Activated CD4-positive, alpha-beta memory T cell treated with anti-CD3 and anti-CD28 coated beads, Interleukin-2, amount 10 ng/mL, durations not matched to agents 7 days and 5 days (primary cell): Measurements from ENCODE around the gene VTI1A. TPM values are rescaled to one million over a fixed set of nuclear protein-coding genes. Genes with fewer than 3 reads are reported as not detected.

Source experiments
- CTCF ChIA-PET: fragments of 350-600 bp; sonication (Branson Sonifier 250); formaldehyde crosslinking; loops from one replicate; lab custom pipeline; 2021; ENCODE audit warnings: antibody characterized with exemption, inconsistent platforms; lab: Charles Lee
- POLR2A ChIA-PET: fragments of 350-600 bp; sonication (Branson Sonifier 250); formaldehyde crosslinking; loops from one replicate; lab custom pipeline; 2021; ENCODE audit warnings: antibody characterized with exemption; lab: Charles Lee
- DNase-seq: peaks from one replicate; pipeline ENCODE4 v3.0.0-alpha.2; 2020
- H3K27ac Mint-ChIP-seq: one replicate; pipeline ENCODE4 v1.8.0; 2021; ENCODE audit warnings: mild to moderate bottlenecking, mixed read lengths
- H3K27me3 Mint-ChIP-seq: one replicate; pipeline ENCODE4 v1.8.0; 2021; ENCODE audit warnings: mixed read lengths
- H3K36me3 Mint-ChIP-seq: one replicate; pipeline ENCODE4 v1.8.0; 2021; ENCODE audit warnings: low read depth, mixed read lengths
- H3K4me1 Mint-ChIP-seq: one replicate; pipeline ENCODE4 v1.8.0; 2021; ENCODE audit warnings: mixed read lengths
- H3K4me3 Mint-ChIP-seq: one replicate; pipeline ENCODE4 v1.8.0; 2021; ENCODE audit warnings: mild to moderate bottlenecking, mixed read lengths
- H3K9me3 Mint-ChIP-seq: one replicate; pipeline ENCODE4 v1.8.0; 2021; ENCODE audit warnings: mixed read lengths
- total RNA-seq, 2 experiments: library from RNA; stranded (reverse); gene quantifications; one replicate each; pipeline ENCODE4 v1.2.3, GENCODE V29; 2021

VTI1A gene
- total RNA-seq, 2 experiments from 2014 or later, result 32.9 to 37.3 TPM

- ChIA-PET CTCF (no interaction called here), POLR2A (no interaction called here)
- Mint-ChIP-seq H3K27ac (no peak overlapping the region), H3K27me3 (no peaks in the 10 kb centered on the region), H3K36me3 (no peaks in the 10 kb centered on the region), H3K9me3 (no peaks in the 10 kb centered on the region), H3K4me1 (no peaks in the 10 kb centered on the region), H3K4me3 (no peak overlapping the region)
- DNase-seq, result no peak
Observed at GRCh38 chr10:112763916-112764520, 317.0 kb downstream of the VTI1A start.

DNA sequence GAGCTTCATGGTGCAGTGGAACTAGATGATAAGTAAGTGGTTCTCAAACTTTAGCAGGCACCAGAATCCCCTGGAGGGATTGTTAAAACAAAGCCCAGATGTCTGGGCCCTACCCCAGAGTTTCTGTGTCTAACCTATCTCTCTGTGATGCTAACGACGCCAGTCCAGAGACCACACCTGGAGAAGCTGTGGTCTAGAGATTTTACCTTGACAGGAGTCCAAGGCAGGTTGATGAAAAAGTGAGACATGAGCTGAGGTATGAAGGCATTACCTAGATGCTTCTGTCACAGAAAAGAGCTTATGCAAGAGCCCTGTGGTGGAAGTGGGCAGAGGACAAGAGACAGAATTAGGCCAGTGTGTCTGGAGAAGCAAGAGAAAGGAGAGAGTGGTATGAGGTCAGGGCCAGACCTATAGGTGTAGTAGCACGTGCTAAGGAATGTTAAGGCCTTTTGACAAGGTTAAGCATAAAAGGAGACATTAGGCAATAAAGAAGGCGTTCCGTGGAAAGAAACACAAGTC is 318.8 kb downstream of the VTI1A start:
- no peaks in the 10 kb centered on the region for H3K36me3 Mint-ChIP-seq
- no peaks in the 10 kb centered on the region for H3K27me3 Mint-ChIP-seq
- POLR2A ChIA-PET, result no interaction called here
- no peaks in the 10 kb centered on the region for H3K4me1 Mint-ChIP-seq
- DNase-seq, result no peak
- no peaks in the 10 kb centered on the region for H3K9me3 Mint-ChIP-seq
- CTCF ChIA-PET, result no interaction called here
- H3K27ac Mint-ChIP-seq, result no peak overlapping the region
- H3K4me3 Mint-ChIP-seq, result no peak overlapping the region

- Mint-ChIP-seq H3K9me3 (no peaks in the 10 kb centered on the region), H3K36me3 (no peaks in the 10 kb centered on the region), H3K27ac (no peak overlapping the region), H3K4me3 (no peak overlapping the region), H3K27me3 (no peaks in the 10 kb centered on the region), H3K4me1 (no peaks in the 10 kb centered on the region)
- POLR2A ChIA-PET, result no interaction called here
- CTCF ChIA-PET, result no interaction called here
- no peak for DNase-seq
Observed at GRCh38 chr10:112766636-112767035, 319.6 kb downstream of the VTI1A start.

- POLR2A ChIA-PET, result no interaction called here
- Mint-ChIP-seq H3K4me3 (no peak overlapping the region), H3K27ac (no peak overlapping the region), H3K9me3 (no peaks in the 10 kb centered on the region), H3K36me3 (no peaks in the 10 kb centered on the region), H3K4me1 (no peaks in the 10 kb centered on the region), H3K27me3 (no peaks in the 10 kb centered on the region)
- CTCF ChIA-PET, result no interaction called here
- DNase-seq, result no peak
Observed at GRCh38 chr10:112767156-112767555, 320.1 kb downstream of the VTI1A start.

- no peak overlapping the region for H3K27ac Mint-ChIP-seq
- no peak for DNase-seq
- no peaks in the 10 kb centered on the region for H3K4me1 Mint-ChIP-seq
- no peaks in the 10 kb centered on the region for H3K9me3 Mint-ChIP-seq
- no peaks in the 10 kb centered on the region for H3K27me3 Mint-ChIP-seq
- no peak overlapping the region for H3K4me3 Mint-ChIP-seq
- POLR2A ChIA-PET, result no interaction called here
- no peaks in the 10 kb centered on the region for H3K36me3 Mint-ChIP-seq
- CTCF ChIA-PET, result no interaction called here
Observed at GRCh38 chr10:112768121-112768520, 321.1 kb downstream of the VTI1A start.

GRCh38 chr10:112769081-112769480 is 322.1 kb downstream of the VTI1A start:
- Mint-ChIP-seq H3K4me3 (no peak overlapping the region), H3K27me3 (no peaks in the 10 kb centered on the region), H3K36me3 (no peaks in the 10 kb centered on the region), H3K27ac (no peak overlapping the region), H3K9me3 (no peaks in the 10 kb centered on the region), H3K4me1 (no peaks in the 10 kb centered on the region)
- ChIA-PET POLR2A (no interaction called here), CTCF (no interaction called here)
- DNase-seq, result no peak

GRCh38 chr10:112769611-112770370 is 322.8 kb downstream of the VTI1A start:
- DNase-seq, result no peak
- POLR2A ChIA-PET, result no interaction called here
- Mint-ChIP-seq H3K4me3 (no peak overlapping the region), H3K36me3 (no peaks in the 10 kb centered on the region), H3K27me3 (no peaks in the 10 kb centered on the region), H3K9me3 (no peaks in the 10 kb centered on the region), H3K27ac (no peak overlapping the region), H3K4me1 (no peaks in the 10 kb centered on the region)
- CTCF ChIA-PET, result no interaction called here

DNA sequence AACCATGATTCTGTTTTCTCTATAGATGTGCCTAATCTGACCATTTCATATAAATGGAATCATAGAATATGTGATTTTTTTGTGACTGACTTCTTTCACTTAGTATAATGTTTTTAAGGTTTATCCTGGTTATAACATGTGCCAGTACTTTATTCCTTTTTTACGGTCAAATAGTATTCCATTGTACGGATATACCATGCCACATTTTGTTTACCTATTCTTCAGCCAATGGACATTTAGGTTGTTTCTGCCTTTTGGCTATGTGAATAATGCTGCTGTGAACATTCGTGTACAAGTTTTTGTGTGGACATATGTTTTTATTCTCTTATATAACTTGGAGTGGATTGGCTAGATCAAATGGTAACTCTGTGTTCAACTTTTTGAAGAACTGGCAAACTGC is 324.7 kb downstream of the VTI1A start:
- no peaks in the 10 kb centered on the region for H3K4me1 Mint-ChIP-seq
- ChIA-PET CTCF (no interaction called here), POLR2A (no interaction called here)
- H3K9me3 Mint-ChIP-seq, result no peaks in the 10 kb centered on the region
- no peaks in the 10 kb centered on the region for H3K27me3 Mint-ChIP-seq
- no peak overlapping the region for H3K27ac Mint-ChIP-seq
- no peak overlapping the region for H3K4me3 Mint-ChIP-seq
- DNase-seq, result no peak
- H3K36me3 Mint-ChIP-seq, result no peaks in the 10 kb centered on the region

- Mint-ChIP-seq H3K27me3 (no peaks in the 10 kb centered on the region), H3K4me3 (no peak overlapping the region), H3K27ac (no peak overlapping the region), H3K4me1 (no peaks in the 10 kb centered on the region), H3K9me3 (no peaks in the 10 kb centered on the region), H3K36me3 (no peaks in the 10 kb centered on the region)
- CTCF ChIA-PET, result no interaction called here
- POLR2A ChIA-PET, result no interaction called here
- no peak for DNase-seq
Observed at GRCh38 chr10:112773783-112774182, 326.8 kb downstream of the VTI1A start.

DNA sequence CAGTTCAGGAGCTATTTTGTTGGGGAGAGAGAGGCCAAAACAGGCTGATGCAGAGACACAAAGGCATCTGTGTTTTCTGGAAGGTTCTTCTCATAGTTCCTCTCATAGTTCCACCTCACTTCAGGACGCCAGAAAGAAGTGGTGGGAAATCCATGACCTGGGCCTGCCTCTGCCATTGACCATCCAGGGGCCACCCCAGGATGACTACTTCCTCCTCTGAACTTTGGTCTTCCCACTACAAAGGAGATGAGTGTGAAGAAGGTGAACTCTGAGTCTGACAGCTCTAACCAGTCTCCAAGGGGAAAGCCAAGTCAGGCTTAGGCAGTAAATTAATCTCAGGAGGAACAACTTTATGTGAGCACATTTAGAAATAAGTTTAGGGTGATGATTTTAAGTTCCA is 327.2 kb downstream of the VTI1A start:
- Mint-ChIP-seq H3K27ac (no peak overlapping the region), H3K4me3 (no peak overlapping the region), H3K36me3 (no peaks in the 10 kb centered on the region), H3K27me3 (no peaks in the 10 kb centered on the region), H3K4me1 (no peaks in the 10 kb centered on the region), H3K9me3 (no peaks in the 10 kb centered on the region)
- CTCF ChIA-PET, result no interaction called here
- POLR2A ChIA-PET, result no interaction called here
- DNase-seq, result no peak

DNA sequence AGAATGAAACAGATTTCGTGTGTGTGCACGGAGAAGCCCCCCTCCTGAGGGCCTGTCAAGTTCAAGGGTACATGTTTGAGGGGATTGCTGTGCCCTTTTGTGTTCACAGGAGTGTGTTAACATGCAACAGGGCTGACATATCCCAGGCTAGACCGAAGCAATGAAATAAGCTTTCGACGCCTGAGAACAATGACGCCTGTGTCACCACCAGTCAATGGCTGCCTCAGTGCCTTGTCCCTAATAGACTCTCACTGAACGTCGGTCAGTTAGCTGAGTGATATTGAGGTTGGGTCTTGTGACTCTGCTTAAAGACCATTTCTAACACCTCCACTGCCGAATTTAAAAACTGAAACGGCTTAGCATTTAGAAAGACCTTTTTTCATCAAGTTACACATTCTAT is 327.8 kb downstream of the VTI1A start:
- ChIA-PET POLR2A (no interaction called here), CTCF (no interaction called here)
- H3K4me3 Mint-ChIP-seq, result no peak overlapping the region
- H3K27me3 Mint-ChIP-seq, result no peaks in the 10 kb centered on the region
- no peaks in the 10 kb centered on the region for H3K36me3 Mint-ChIP-seq
- H3K4me1 Mint-ChIP-seq, result no peaks in the 10 kb centered on the region
- DNase-seq, result no peak
- no peak overlapping the region for H3K27ac Mint-ChIP-seq
- no peaks in the 10 kb centered on the region for H3K9me3 Mint-ChIP-seq

- CTCF ChIA-PET, result no interaction called here
- no peaks in the 10 kb centered on the region for H3K27me3 Mint-ChIP-seq
- no peak overlapping the region for H3K27ac Mint-ChIP-seq
- POLR2A ChIA-PET, result no interaction called here
- H3K9me3 Mint-ChIP-seq, result no peaks in the 10 kb centered on the region
- DNase-seq, result no peak
- no peak overlapping the region for H3K4me3 Mint-ChIP-seq
- H3K4me1 Mint-ChIP-seq, result no peaks in the 10 kb centered on the region
- H3K36me3 Mint-ChIP-seq, result no peaks in the 10 kb centered on the region
Observed at GRCh38 chr10:112775381-112775780, 328.4 kb downstream of the VTI1A start.

- H3K36me3 Mint-ChIP-seq, result no peaks in the 10 kb centered on the region
- no peaks in the 10 kb centered on the region for H3K4me1 Mint-ChIP-seq
- ChIA-PET POLR2A (no interaction called here), CTCF (no interaction called here)
- no peak overlapping the region for H3K27ac Mint-ChIP-seq
- DNase-seq, result no peak
- no peak overlapping the region for H3K4me3 Mint-ChIP-seq
- H3K27me3 Mint-ChIP-seq, result no peaks in the 10 kb centered on the region
- no peaks in the 10 kb centered on the region for H3K9me3 Mint-ChIP-seq
Observed at GRCh38 chr10:112775892-112776674, 329.1 kb downstream of the VTI1A start.
